ENCODE results near the gene FOXP1. TPM values are rescaled to one million over a fixed set of nuclear protein-coding genes. Genes with fewer than 3 reads are reported as not detected.

Gene FOXP1
- total RNA-seq, 4 donors from 2014 or later = 49.8 to 157 (median 71.9) TPM

DNA sequence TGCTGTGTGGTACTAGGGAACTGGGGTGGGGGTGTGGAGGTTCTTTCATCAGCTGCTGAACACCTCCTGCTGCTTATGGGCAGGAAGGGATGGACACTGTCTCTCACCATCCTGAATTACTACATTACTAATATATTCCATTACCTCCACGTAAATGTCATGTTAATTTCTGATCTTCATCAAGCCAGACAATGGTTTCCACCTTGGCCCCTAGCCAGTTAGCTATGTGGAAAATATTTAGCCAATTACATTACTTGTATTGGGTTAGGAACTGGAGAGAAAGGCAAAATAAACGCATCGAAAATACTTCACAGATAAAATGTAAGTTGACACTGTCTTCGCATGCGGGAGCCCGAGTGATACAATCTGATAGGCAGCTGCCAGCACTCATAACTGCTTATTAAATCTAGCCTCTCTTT lies 95.1 kb downstream of the FOXP1 start:
- DNase-seq (ENCODE audit: low spot score in 2 of 2) = no peak
- no peaks in the 10 kb centered on the region for H3K4me1 ChIP-seq
- no peak overlapping the region for H3K4me3 ChIP-seq
- H3K27ac ChIP-seq = no peak overlapping the region
- no peaks in the 10 kb centered on the region for H3K27me3 ChIP-seq
- peaks cover 5% of the 10 kb centered on the region for H3K36me3 ChIP-seq
- 75% methylated on average over 6 of the region's 6 CpGs for WGBS
- peaks cover 6% of the 10 kb centered on the region for H3K9me3 ChIP-seq
- TF ChIP-seq EP300 (IDR thresholded peaks at IDR 0.05) (no peak), POLR2AphosphoS5 (IDR thresholded peaks at IDR 0.05) (no peak), POLR2A (IDR thresholded peaks at IDR 0.05) (no peak)
- TF ChIP-seq, protein P1, sequence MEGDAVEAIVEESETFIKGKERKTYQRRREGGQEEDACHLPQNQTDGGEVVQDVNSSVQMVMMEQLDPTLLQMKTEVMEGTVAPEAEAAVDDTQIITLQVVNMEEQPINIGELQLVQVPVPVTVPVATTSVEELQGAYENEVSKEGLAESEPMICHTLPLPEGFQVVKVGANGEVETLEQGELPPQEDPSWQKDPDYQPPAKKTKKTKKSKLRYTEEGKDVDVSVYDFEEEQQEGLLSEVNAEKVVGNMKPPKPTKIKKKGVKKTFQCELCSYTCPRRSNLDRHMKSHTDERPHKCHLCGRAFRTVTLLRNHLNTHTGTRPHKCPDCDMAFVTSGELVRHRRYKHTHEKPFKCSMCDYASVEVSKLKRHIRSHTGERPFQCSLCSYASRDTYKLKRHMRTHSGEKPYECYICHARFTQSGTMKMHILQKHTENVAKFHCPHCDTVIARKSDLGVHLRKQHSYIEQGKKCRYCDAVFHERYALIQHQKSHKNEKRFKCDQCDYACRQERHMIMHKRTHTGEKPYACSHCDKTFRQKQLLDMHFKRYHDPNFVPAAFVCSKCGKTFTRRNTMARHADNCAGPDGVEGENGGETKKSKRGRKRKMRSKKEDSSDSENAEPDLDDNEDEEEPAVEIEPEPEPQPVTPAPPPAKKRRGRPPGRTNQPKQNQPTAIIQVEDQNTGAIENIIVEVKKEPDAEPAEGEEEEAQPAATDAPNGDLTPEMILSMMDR (IDR thresholded peaks at IDR 0.05) = no peak

DNA sequence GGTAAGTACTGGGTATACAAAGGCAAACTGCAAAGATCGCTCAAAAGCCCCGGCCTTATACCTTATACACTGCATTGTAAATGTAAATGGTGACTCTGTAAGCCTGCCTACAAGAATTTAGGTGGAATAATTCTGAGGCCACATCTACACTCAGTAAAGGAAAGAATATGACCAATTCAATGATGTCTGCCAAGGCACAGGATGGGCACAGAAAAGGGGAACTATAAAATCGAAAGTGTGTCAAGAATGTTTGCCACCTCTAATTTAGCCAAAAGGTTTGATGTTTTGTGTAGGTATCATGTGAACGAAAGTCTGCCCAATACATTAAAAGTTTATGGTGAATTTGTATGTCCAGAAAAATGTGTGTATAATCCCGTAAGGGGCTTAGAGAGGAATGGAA lies 96.1 kb downstream of the FOXP1 start:
- no peak for DNase-seq (ENCODE audit: low spot score in 2 of 2)
- H3K27me3 ChIP-seq = no peaks in the 10 kb centered on the region
- TF ChIP-seq POLR2A (IDR thresholded peaks at IDR 0.05) = no peak
- no peak for TF ChIP-seq EP300 (IDR thresholded peaks at IDR 0.05)
- TF ChIP-seq, protein P1 (IDR thresholded peaks at IDR 0.05) = no peak
- TF ChIP-seq POLR2AphosphoS5 (IDR thresholded peaks at IDR 0.05) = no peak
- H3K27ac ChIP-seq = no peak overlapping the region
- 83% methylated on average over 5 of the region's 5 CpGs for WGBS
- peaks cover 6% of the 10 kb centered on the region for H3K9me3 ChIP-seq
- no peak overlapping the region for H3K4me3 ChIP-seq
- no peaks in the 10 kb centered on the region for H3K4me1 ChIP-seq
- H3K36me3 ChIP-seq = peaks cover 4% of the 10 kb centered on the region

DNA sequence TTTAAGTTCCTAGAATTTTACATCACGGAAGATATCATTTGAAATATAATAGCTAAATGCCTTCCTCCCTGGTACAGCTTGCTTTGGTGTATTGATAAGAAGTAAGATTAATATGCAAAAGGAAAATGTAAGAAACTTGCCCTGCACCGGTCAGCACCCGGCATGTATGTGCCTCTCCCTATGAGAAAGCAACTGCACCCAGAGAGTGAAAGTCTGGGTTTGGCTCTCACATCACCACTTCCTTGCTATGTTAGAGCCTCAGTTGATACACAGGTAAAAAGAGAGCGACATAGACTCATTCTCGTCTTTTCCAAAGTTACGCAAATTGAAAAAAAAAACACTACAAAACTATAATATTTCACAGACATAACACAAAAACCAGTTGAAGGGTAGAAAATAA lies 96.7 kb downstream of the FOXP1 start:
- Histone ChIP-seq H3K27ac (no peak overlapping the region), H3K4me1 (no peaks in the 10 kb centered on the region), H3K27me3 (no peaks in the 10 kb centered on the region), H3K4me3 (no peak overlapping the region), H3K36me3 (no peaks in the 10 kb centered on the region), H3K9me3 (peaks cover 6% of the 10 kb centered on the region)
- TF ChIP-seq EP300 (IDR thresholded peaks at IDR 0.05) (no peak), POLR2A (IDR thresholded peaks at IDR 0.05) (no peak), POLR2AphosphoS5 (IDR thresholded peaks at IDR 0.05) (no peak)
- TF ChIP-seq, protein P1 (IDR thresholded peaks at IDR 0.05) = no peak
- DNase-seq (ENCODE audit: low spot score in 2 of 2) = no peak
- WGBS = 94% methylated on average over 6 of the region's 6 CpGs

DNA sequence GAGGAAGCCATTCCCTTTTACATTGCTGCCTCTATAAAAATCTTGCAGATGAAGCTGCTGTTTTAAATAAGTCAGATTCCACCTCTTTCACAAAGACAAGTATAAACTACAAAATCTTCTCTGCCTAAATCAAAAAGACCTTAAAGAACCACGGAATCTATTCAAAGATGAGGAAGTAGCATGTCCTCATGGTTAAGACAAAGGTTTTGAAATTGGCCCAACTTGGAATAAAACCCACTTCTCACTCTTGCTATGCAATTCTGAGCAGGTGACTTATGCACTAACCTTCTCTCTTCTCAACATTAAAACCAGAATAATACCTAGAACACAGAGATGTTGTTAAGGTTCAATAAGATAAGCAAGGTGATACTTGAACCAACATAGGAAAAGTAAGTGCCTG lies 97.6 kb downstream of the FOXP1 start:
- no peaks in the 10 kb centered on the region for H3K4me1 ChIP-seq
- DNase-seq (ENCODE audit: low spot score in 2 of 2) = no peak
- 75% methylated on average over 1 of the region's 1 CpG for WGBS
- H3K9me3 ChIP-seq = no peaks in the 10 kb centered on the region
- no peak overlapping the region for H3K27ac ChIP-seq
- no peaks in the 10 kb centered on the region for H3K27me3 ChIP-seq
- H3K4me3 ChIP-seq = no peak overlapping the region
- TF ChIP-seq, protein P1 (IDR thresholded peaks at IDR 0.05) = no peak
- TF ChIP-seq POLR2AphosphoS5 (IDR thresholded peaks at IDR 0.05) (no peak), EP300 (IDR thresholded peaks at IDR 0.05) (no peak), POLR2A (IDR thresholded peaks at IDR 0.05) (no peak)
- H3K36me3 ChIP-seq = no peaks in the 10 kb centered on the region

DNA sequence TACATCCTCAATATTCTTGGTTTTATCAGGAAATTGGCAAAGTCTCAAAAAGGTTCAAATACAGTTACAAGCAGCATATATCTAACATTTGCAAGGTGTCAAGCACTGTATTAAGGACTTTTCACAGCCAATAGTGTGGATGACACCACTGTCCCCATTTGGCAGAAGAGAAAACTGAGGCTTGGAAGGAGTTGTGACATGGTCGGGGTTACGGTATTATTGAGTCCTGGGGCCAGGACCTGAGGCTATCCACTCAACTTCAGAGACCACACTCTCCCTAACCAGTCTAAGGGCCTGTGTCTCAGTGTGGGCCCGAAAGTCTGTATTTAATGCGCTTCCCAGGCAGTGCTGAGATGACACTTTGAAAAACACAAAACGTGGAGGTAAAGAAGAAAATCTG lies 99.1 kb downstream of the FOXP1 start:
- no peak overlapping the region for H3K27ac ChIP-seq
- H3K27me3 ChIP-seq = no peaks in the 10 kb centered on the region
- DNase-seq (ENCODE audit: low spot score in 2 of 2) = no peak
- no peak for TF ChIP-seq POLR2A (IDR thresholded peaks at IDR 0.05)
- H3K4me1 ChIP-seq = no peaks in the 10 kb centered on the region
- 98% methylated on average over 5 of the region's 5 CpGs for whole genome bisulfite sequencing
- no peak overlapping the region for H3K4me3 ChIP-seq
- H3K36me3 ChIP-seq = no peaks in the 10 kb centered on the region
- H3K9me3 ChIP-seq = no peaks in the 10 kb centered on the region

DNA sequence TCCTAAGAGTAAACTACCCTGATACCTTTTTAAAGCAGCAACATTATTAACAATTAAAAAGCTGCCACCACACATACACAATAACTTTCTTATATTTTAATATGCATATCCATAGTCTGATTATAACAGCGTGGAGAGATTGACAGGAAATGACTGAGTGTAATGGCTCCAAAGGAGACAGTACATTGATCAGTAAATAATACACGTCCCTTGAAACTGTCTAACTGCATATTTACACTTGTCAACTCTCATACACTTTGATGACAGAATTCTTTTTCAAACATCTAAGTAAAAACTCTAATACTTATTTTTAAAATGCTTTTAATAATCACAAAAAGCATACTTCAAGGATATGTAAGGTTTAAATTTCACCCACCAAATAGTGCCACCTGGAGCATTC lies 99.5 kb downstream of the FOXP1 start:
- no peaks in the 10 kb centered on the region for H3K9me3 ChIP-seq
- WGBS = 93% methylated on average over 2 of the region's 2 CpGs
- no peak for DNase-seq (ENCODE audit: low spot score in 2 of 2)

More for the DNA sequence above, 99.5 kb downstream of the FOXP1 start:
- no peaks in the 10 kb centered on the region for H3K36me3 ChIP-seq
- TF ChIP-seq POLR2A (IDR thresholded peaks at IDR 0.05) (no peak), EP300 (IDR thresholded peaks at IDR 0.05) (no peak), POLR2AphosphoS5 (IDR thresholded peaks at IDR 0.05) (no peak)
- TF ChIP-seq, protein P1 (IDR thresholded peaks at IDR 0.05) = no peak
- no peak overlapping the region for H3K4me3 ChIP-seq
- no peak overlapping the region for H3K27ac ChIP-seq
- H3K4me1 ChIP-seq = no peaks in the 10 kb centered on the region
- H3K27me3 ChIP-seq = no peaks in the 10 kb centered on the region
